H1 (cell line): ENCODE measurements around the gene FNIP2. TPM values are rescaled to one million over a fixed set of nuclear protein-coding genes. Genes with fewer than 3 reads are reported as not detected.

Experiments used
- CTCF ChIA-PET: fragments of 300-600 bp; sonication (Branson Sonifier 250); formaldehyde crosslinking; loops from one replicate; lab custom pipeline; 2021; ENCODE audit not compliant: partially characterized antibody; lab: Charles Lee
- POLR2A ChIA-PET: fragments of 300-600 bp; sonication (Branson Sonifier 250); formaldehyde crosslinking; loops from one replicate; lab custom pipeline; 2021; ENCODE audit warnings: inconsistent platforms; ENCODE audit not compliant: partially characterized antibody; lab: Charles Lee
- DNase-seq, 2 experiments: peaks; one replicate each; pipeline versions ENCODE4 v3.0.0 to v3.0.0-alpha.2; 2010 to 2022; ENCODE audit warnings: low spot score in 2 of 2, low read depth in 1 of 2, mixed read lengths in 1 of 2
- FAIRE-seq: peaks from 2 replicates; lab custom pipeline; 2011; peaks lifted over from hg19 to GRCh38; lab: Jason Lieb, UNC
- H2AFZ ChIP-seq: 2 replicates; pipeline ENCODE4 v1.8.1; 2012; ENCODE audit warnings: low read length, inconsistent platforms
- H2AK5ac ChIP-seq: 2 replicates; pipeline ENCODE4 v1.6.1; 2013; ENCODE audit warnings: low read depth, low read length
- H2BK120ac ChIP-seq: replicated peaks from 2 replicates; pipeline ENCODE3; 2013; ENCODE audit warnings: low read depth, low read length, inconsistent platforms
- H2BK12ac ChIP-seq: 2 replicates; pipeline ENCODE4 v1.6.1; 2013; ENCODE audit warnings: low read depth, low read length
- H2BK15ac ChIP-seq: 2 replicates; pipeline ENCODE4 v1.6.1; 2013; ENCODE audit warnings: low read length
- H2BK20ac ChIP-seq: 2 replicates; pipeline ENCODE4 v1.6.1; 2013; ENCODE audit warnings: low read length
- H2BK5ac ChIP-seq: 2 replicates; pipeline ENCODE4 v1.6.1; 2013; ENCODE audit warnings: low read depth, low read length
- H3K14ac ChIP-seq: 2 replicates; pipeline ENCODE4 v1.6.1; 2013; ENCODE audit warnings: inconsistent platforms; ENCODE audit not compliant: insufficient read length
- H3K18ac ChIP-seq: 2 replicates; pipeline ENCODE4 v1.6.1; 2013; ENCODE audit warnings: low read length; ENCODE audit errors: extremely low read depth
- H3K23ac ChIP-seq: 2 replicates; pipeline ENCODE4 v1.6.1; 2013; ENCODE audit warnings: inconsistent platforms; ENCODE audit not compliant: insufficient read length
- H3K23me2 ChIP-seq: 2 replicates; pipeline ENCODE4 v1.6.1; 2013; ENCODE audit warnings: low read depth, low read length
- H3K27ac ChIP-seq: 2 replicates; pipeline ENCODE4 v1.6.1; 2011; ENCODE audit warnings: low read depth, low read length, inconsistent platforms
- H3K27me3 ChIP-seq, 4 experiments: replicated peaks in 1 of 4; 1 replicate in 1 of 4; 2 replicates in 3 of 4; pipeline versions ENCODE4 v1.6.1 to v1.8.1; 2011 to 2013; ENCODE audit warnings: low read length in 3 of 4, mild to moderate bottlenecking in 3 of 4, inconsistent platforms in 2 of 4, mixed read lengths in 2 of 4, moderate library complexity in 1 of 4; ENCODE audit not compliant: control insufficient read depth in 3 of 4, insufficient read depth in 3 of 4; ENCODE audit errors: extremely low read depth in 1 of 4
- H3K36me3 ChIP-seq, 4 experiments: 2 replicates each; pipeline versions ENCODE4 v1.6.1 to v1.8.1; 2011 to 2013; ENCODE audit warnings: mild to moderate bottlenecking in 4 of 4, low read length in 3 of 4, moderate library complexity in 2 of 4, control low read depth in 1 of 4, inconsistent platforms in 1 of 4; ENCODE audit not compliant: insufficient read depth in 4 of 4, control insufficient read depth in 2 of 4
- H3K4ac ChIP-seq: replicated peaks from 2 replicates; pipeline ENCODE3; 2013; ENCODE audit warnings: low read length, low read depth, mixed read lengths, inconsistent platforms; ENCODE audit not compliant: insufficient read length
- H3K4me1 ChIP-seq, 4 experiments: replicated peaks in 1 of 4; 1 replicate in 1 of 4; 2 replicates in 3 of 4; pipeline versions ENCODE4 v1.6.1 to v1.8.1; 2011 to 2013; ENCODE audit warnings: low read length in 3 of 4, inconsistent platforms in 2 of 4, mixed read lengths in 1 of 4; ENCODE audit not compliant: insufficient read depth in 4 of 4, control insufficient read depth in 3 of 4
- H3K4me2 ChIP-seq, 2 experiments: 2 replicates each; pipeline versions ENCODE4 v1.6.1 to v1.8.1; 2011 to 2013; ENCODE audit warnings: low read depth in 2 of 2, low read length in 2 of 2, control low read depth in 1 of 2, inconsistent platforms in 1 of 2, mild to moderate bottlenecking in 1 of 2; ENCODE audit not compliant: insufficient read depth in 1 of 2
- H3K4me3 ChIP-seq, 4 experiments: fragments of 200-600, 300-600 bp in 1 of 4; sonication (generic), shearing (Covaris generic), sonication (Bioruptor Twin) in 1 of 4; 2 replicates each; pipeline versions ENCODE4 v1.5.1 to v1.8.1; 2011 to 2016; ENCODE audit warnings: low read length in 4 of 4, low read depth in 3 of 4, control low read depth in 2 of 4, inconsistent platforms in 2 of 4, mild to moderate bottlenecking in 2 of 4, mixed read lengths in 1 of 4, moderate library complexity in 1 of 4; ENCODE audit not compliant: insufficient read depth in 2 of 4; ENCODE audit errors: extremely low read depth in 1 of 4
- H3K56ac ChIP-seq: replicated peaks from 2 replicates; pipeline ENCODE3; 2013; ENCODE audit warnings: low read depth, mild to moderate bottlenecking, mixed read lengths, low read length, inconsistent platforms; ENCODE audit not compliant: insufficient read length
- H3K79me1 ChIP-seq: 2 replicates; pipeline ENCODE4 v1.6.1; 2013; ENCODE audit warnings: low read depth, low read length, control low read depth
- H3K79me2 ChIP-seq, 2 experiments: 2 replicates each; pipeline versions ENCODE4 v1.6.1 to v1.8.1; 2012 to 2013; ENCODE audit warnings: low read length in 2 of 2, mild to moderate bottlenecking in 2 of 2, inconsistent platforms in 1 of 2; ENCODE audit not compliant: insufficient read depth in 2 of 2, control insufficient read depth in 1 of 2
- H3K9ac ChIP-seq, 4 experiments: replicated peaks in 1 of 4; 1 replicate in 1 of 4; 2 replicates in 3 of 4; pipeline versions ENCODE4 v1.6.1 to v1.8.1; 2011 to 2013; ENCODE audit warnings: low read depth in 3 of 4, low read length in 3 of 4, control low read depth in 2 of 4, mild to moderate bottlenecking in 2 of 4, moderate library complexity in 2 of 4, inconsistent platforms in 1 of 4; ENCODE audit errors: extremely low read depth in 1 of 4
- H3K9me3 ChIP-seq, 2 experiments: 2 replicates each; pipeline versions ENCODE4 v1.6.1 to v1.8.1; 2012 to 2013; ENCODE audit warnings: mild to moderate bottlenecking in 2 of 2, moderate library complexity in 2 of 2, control low read depth in 1 of 2, inconsistent platforms in 1 of 2, low read depth in 1 of 2, low read length in 1 of 2, mixed read lengths in 1 of 2; ENCODE audit not compliant: insufficient read depth in 2 of 2
- H4K20me1 ChIP-seq, 2 experiments: replicated peaks in 1 of 2; 2 replicates each; pipeline versions ENCODE3 to v1.8.1; 2011 to 2013; ENCODE audit warnings: inconsistent platforms in 2 of 2, low read length in 2 of 2, mild to moderate bottlenecking in 1 of 2; ENCODE audit not compliant: insufficient read depth in 2 of 2, control insufficient read depth in 1 of 2
- H4K5ac ChIP-seq: 2 replicates; pipeline ENCODE4 v1.6.1; 2013; ENCODE audit warnings: low read length, low read depth, mixed read lengths, inconsistent platforms; ENCODE audit not compliant: insufficient read length
- H4K8ac ChIP-seq: 2 replicates; pipeline ENCODE4 v1.8.0; 2013; ENCODE audit warnings: mild to moderate bottlenecking, moderate library complexity, low read length, inconsistent platforms; ENCODE audit not compliant: insufficient read depth; ENCODE audit errors: extremely low read depth
- H4K91ac ChIP-seq: replicated peaks from 2 replicates; pipeline ENCODE3; 2013; ENCODE audit warnings: low read length, mixed read lengths, inconsistent platforms; ENCODE audit not compliant: insufficient read length
- BCL11A ChIP-seq, 2 experiments: IDR thresholded peaks; one replicate each; pipeline ENCODE4 v1.6.1; 2011; ENCODE audit warnings: low read depth in 2 of 2, low read length in 2 of 2, mild to moderate bottlenecking in 2 of 2
- JUND ChIP-seq: IDR thresholded peaks from 2 replicates; pipeline ENCODE4 v1.6.1; 2011; ENCODE audit warnings: mild to moderate bottlenecking, improper control_type of control experiment, low read length
- MAFK ChIP-seq: IDR thresholded peaks from 2 replicates; pipeline ENCODE4 v1.6.1; 2012; ENCODE audit warnings: low read depth, mild to moderate bottlenecking, improper control_type of control experiment, low read length
- TAF7 ChIP-seq: optimal IDR thresholded peaks from 2 replicates; pipeline ENCODE3; 2011; ENCODE audit warnings: low read depth, mild to moderate bottlenecking, inconsistent platforms, low read length, moderate library complexity, borderline replicate concordance
- WGBS, 2 experiments: shearing (Covaris generic) in 1 of 2; methylation state at CpG; one replicate each; pipeline versions ENCODE4 v1.1.6 to v1.1.7; 2013 to 2015; ENCODE audit warnings: low lambda C conversion rate in 2 of 2, mixed read lengths in 2 of 2, inconsistent platforms in 1 of 2, low coverage in 1 of 2, missing lambda C conversion rate in 1 of 2; ENCODE audit not compliant: insufficient replicate concordance in 2 of 2, insufficient coverage in 1 of 2, insufficient read length in 1 of 2; ENCODE audit errors: extremely low coverage in 1 of 2, missing lambda C conversion rate in 1 of 2; 5-methylcytosine and 5-hydroxymethylcytosine counted together
- polyA plus RNA-seq, 7 experiments: library from polyadenylated mRNA; depleted of rRNA in 3 of 7; stranded (reverse) in 5 of 7; unstranded in 2 of 7; fragments of >200 nt in 5 of 7; fragments of 200-250 nt in 2 of 7; gene quantifications; 1 replicate in 5 of 7; 2 replicates in 1 of 7; 4 replicates in 1 of 7; pipeline versions ENCODE4 v1.2.1 to v1.2.3, GENCODE V29; 2011 to 2013; ENCODE audit warnings: missing spikeins in 2 of 7, mixed read lengths in 2 of 7
- total RNA-seq: library from RNA; stranded (reverse); fragmentation: NEBNext Ultra II Directional; extraction: Animal tissue kit (Norgen Biotek cat#: 25700); gene quantifications from 2 replicates; pipeline ENCODE4 v1.2.1, GENCODE V29; 2021

Gene FNIP2
- total and polyA plus RNA-seq, 2 of the 8 experiments (the other 6 are each of a cell fraction or from before 2014, with no cell fraction given): 4.0 to 13.0 TPM

DNA sequence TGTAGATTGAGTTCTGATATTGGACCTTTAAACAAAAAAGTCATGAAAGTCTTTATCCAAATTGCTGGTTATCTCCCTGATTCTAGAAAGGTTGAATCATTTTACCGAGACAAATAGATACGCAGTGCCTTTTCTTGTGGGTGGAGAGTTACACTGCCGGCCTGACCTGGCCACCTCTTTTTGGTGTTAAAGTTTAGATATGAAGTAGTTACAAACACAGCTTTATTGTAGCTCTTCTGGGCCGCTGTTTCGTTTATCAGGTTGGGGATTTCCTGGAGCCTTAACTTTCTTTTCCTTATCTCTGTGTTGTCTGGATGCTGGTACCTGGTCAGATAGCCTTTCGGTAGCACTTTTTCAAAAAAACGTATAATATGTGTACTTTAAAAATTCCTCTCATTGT is 31.0 kb downstream of the FNIP2 start:
- Histone ChIP-seq H3K4me2 (no peak overlapping the region), H3K4ac (no peak overlapping the region), H4K91ac (no peak overlapping the region), H2BK120ac (no peak overlapping the region), H4K20me1 (peaks cover 0 to 1% of the 10 kb centered on the region in 2 experiments), H4K5ac (no peak overlapping the region), H3K9me3 (no peaks in the 10 kb centered on the region), H3K9ac (no peak overlapping the region), H2AFZ (no peak overlapping the region), H2BK20ac (no peak overlapping the region), H3K27me3 (no peaks in the 10 kb centered on the region), H3K18ac (no peak overlapping the region), H3K23me2 (no peaks in the 10 kb centered on the region), H3K14ac (no peak overlapping the region), H2AK5ac (no peak overlapping the region), H3K56ac (no peak overlapping the region), H3K4me1 (no peaks in the 10 kb centered on the region), H3K27ac (no peak overlapping the region), H3K79me2 (peaks cover 0 to 4% of the 10 kb centered on the region in 2 experiments; a peak in 2 of 4 replicates), H3K23ac (no peak overlapping the region), H3K36me3 (no peaks in the 10 kb centered on the region), H2BK12ac (no peak overlapping the region), H3K79me1 (no peaks in the 10 kb centered on the region; the same call in 1 of the 2 replicates), H2BK15ac (no peak overlapping the region), H4K8ac (no peak overlapping the region), H2BK5ac (no peak overlapping the region), H3K4me3 (no peak overlapping the region)
- WGBS, 2 experiments: 70% methylated on average over 7 of the region's 7 CpGs; no CpG with 5 or more reads in 1 of the 2 experiments
- FAIRE-seq (no peak), DNase-seq (no peak)
- ChIA-PET POLR2A (no interaction called here), CTCF (interaction anchor here (1.3 to 1.7 kb wide), 2 partner anchors 50 to 52 kb away, joined by 3 read pairs; no protein-coding TSS in a partner anchor)
- no peak for TF ChIP-seq JUND
- no peak for TF ChIP-seq BCL11A (IDR thresholded peaks at IDR 0.05; ENCODE audit: low read depth in 2 of 2, low read length in 2 of 2)
- TF ChIP-seq MAFK: no peak
- no peak for TF ChIP-seq TAF7
